Fibroblast of villous mesenchyme (primary cell): ENCODE measurements around the gene SCLT1. TPM values are rescaled to one million over a fixed set of nuclear protein-coding genes. Genes with fewer than 3 reads are reported as not detected.
A peak's percentile ranks its signal among the peaks of the same experiment; 100 is the strongest.

Experiments used
- DNase-seq: peaks from one replicate; pipeline ENCODE4 v3.0.0-alpha.2; 2010; ENCODE audit warnings: low read depth
- H3K4me3 ChIP-seq: 2 replicates; pipeline ENCODE4 v1.5.1; 2011; ENCODE audit warnings: low read depth, mild to moderate bottlenecking, low read length
- total RNA-seq: library from RNA; depleted of rRNA; stranded (reverse); fragments of >200 nt; gene quantifications from 2 replicates; pipeline ENCODE4 v1.2.3, GENCODE V29; 2012
- TF ChIP-seq, protein P1 (sequence below): IDR thresholded peaks from 2 replicates; pipeline ENCODE4 v1.5.1; 2012; ENCODE audit warnings: low read depth, mild to moderate bottlenecking, low read length; ENCODE audit not compliant: insufficient read depth

Gene SCLT1
- total RNA-seq, 1 donor: 28.1 TPM

DNA sequence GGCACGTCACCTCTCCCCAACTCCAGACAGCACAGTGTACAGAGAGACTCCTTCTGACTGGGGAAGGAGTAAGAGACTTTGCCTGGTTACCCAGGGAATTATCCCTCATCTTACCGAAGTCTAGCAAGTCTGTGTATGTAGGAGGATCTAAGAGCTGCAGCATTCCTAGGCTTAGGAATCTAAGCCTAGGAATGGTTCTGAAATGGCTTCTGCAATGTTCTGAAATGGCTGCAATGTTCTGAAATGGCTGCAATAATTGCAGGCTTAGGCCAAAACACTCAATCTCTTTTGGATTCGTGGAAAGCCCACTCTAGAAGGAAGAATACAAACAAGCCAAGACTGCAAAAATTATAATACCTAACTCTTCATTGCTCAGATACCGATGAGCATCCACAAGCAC is 106.4 kb downstream of the SCLT1 start:
- TF ChIP-seq, protein P1, sequence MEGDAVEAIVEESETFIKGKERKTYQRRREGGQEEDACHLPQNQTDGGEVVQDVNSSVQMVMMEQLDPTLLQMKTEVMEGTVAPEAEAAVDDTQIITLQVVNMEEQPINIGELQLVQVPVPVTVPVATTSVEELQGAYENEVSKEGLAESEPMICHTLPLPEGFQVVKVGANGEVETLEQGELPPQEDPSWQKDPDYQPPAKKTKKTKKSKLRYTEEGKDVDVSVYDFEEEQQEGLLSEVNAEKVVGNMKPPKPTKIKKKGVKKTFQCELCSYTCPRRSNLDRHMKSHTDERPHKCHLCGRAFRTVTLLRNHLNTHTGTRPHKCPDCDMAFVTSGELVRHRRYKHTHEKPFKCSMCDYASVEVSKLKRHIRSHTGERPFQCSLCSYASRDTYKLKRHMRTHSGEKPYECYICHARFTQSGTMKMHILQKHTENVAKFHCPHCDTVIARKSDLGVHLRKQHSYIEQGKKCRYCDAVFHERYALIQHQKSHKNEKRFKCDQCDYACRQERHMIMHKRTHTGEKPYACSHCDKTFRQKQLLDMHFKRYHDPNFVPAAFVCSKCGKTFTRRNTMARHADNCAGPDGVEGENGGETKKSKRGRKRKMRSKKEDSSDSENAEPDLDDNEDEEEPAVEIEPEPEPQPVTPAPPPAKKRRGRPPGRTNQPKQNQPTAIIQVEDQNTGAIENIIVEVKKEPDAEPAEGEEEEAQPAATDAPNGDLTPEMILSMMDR: no peak
- DNase-seq: no peak

DNA sequence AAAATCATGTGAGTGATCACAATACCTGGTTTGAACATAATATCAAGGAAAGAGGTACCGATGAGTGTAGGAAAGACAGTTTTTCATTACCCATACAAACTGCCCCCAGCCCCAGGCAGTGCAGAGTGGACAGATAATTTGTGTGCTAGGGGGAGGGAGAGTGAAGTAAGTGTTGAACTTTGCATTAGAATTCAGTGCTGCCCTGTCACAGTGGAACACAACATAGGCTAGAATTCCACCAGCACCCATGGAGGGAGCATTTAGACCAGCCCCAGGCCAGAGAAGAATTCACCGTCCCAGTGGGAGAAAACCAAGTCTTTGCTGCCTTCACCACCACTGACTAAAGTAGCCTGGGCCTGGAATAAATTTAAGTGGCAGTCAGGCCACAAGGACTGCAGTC is 107.3 kb downstream of the SCLT1 start:
- no peak overlapping the region for H3K4me3 ChIP-seq
- DNase-seq: no peak
- TF ChIP-seq, protein P1: no peak

More for the DNA sequence above, 106.4 kb downstream of the SCLT1 start:
- H3K4me3 ChIP-seq: no peak overlapping the region

DNA sequence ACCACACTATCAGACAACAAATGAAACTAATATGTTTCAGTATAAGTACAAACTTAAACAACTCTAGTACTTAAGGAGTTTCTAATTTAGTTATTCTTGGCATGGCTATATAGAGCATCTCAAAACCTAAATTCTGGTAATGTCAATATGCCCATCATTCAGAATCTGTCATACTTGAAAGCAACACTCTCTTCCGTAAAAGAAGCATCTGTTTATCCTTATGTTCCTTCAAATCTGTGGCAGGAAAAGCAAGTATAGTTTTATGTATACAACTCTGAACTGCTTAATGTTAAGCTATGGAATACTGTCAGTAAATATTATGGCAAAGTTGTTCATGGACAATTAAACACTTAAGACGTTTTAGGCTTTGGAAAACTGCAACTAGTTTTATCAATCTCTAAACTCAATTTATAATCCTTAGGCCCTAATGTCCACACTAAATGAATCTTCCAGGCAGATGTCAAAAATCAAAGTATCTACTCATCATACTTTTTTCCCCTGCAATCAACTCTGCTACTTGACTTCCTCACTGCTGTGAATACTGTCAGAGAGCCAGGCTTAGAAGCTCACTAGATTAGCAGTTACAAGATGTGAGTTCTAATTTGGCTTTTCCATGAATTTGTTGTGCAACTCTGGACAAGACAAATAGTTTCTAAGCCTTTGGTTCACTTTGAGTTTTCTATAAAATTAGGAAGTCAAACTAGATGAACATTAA is 109.4 kb downstream of the SCLT1 start:
- no peak for DNase-seq
- no peak overlapping the region for H3K4me3 ChIP-seq
- TF ChIP-seq, protein P1: no peak

DNA sequence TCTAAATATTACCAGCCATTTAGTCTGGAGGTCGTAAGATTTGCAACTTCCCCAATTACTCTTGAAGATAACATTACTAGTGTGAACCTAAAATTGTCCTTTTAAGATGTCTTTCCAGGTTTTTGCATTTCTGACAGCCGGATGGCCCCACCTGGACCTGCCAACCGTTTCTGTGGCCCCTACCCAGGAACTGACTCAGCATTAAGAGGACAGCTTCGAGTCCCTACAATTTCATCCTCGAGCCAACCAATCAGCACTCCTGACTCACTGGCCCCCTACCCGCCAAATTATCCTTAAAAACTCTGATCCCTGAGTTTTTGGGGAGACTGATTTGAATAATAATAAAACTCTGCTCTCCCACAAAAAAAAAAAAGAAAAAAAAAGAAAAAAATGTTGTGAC is 112.0 kb downstream of the SCLT1 start:
- TF ChIP-seq, protein P1: no peak
- no peak for DNase-seq
- no peak overlapping the region for H3K4me3 ChIP-seq

DNA sequence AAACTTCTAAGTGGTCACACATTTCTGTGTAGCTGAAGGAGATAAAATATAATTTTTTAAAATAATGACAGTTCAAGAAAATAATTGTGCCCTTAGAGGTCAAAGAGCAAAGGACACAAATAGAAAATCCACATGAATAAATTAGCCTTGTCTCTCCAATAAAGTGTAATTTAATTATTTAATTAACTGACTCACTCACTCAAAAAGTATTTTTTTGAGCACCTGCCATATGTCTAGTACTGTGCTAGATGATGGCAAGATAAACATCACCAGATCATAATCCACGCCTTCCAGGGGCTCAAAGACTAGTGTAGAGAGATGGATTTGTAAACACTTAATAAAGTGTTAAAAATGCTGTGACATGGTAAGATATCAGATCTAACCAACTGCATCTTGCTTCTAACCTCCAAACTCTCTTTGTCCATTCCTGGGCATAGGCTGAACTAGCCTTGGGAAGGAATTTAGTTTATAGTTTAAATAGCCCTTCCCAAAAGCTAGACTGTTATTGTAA is 112.5 kb downstream of the SCLT1 start:
- H3K4me3 ChIP-seq: no peak overlapping the region
- DNase-seq: no peak
- TF ChIP-seq, protein P1: no peak

DNA sequence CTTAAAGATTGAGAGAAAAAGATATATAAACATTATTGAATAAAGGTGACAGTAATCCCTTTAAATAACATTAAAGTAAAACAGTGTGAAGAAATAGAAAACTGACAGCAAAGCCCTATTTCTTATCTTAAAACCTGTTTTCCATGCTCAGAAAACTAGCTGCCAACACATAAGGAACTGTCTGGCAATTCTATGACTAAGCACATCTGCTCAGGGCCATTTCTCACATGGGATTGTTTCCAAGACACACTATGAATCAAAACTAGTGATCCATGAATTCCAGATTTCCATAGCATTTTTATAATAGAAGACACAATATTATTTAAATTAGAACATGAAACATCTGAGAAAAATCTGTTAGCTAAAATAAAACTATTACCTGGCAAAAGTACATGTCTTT is 113.4 kb downstream of the SCLT1 start:
- TF ChIP-seq, protein P1: no peak
- H3K4me3 ChIP-seq: no peak overlapping the region

More for the DNA sequence above, 113.4 kb downstream of the SCLT1 start:
- DNase-seq: peak; percentile 69
